Right lobe of liver (tissue), 4 donors: ENCODE measurements around the gene ANKRD53.

Experiments used
- CTCF ChIP-seq, 4 donors: fragments of 200-600 bp in 3 of 4; fragments of 450-650 bp in 1 of 4; IDR thresholded peaks; one replicate each; pipeline versions ENCODE4 v1.5.1 to v1.8.0; 2016 to 2022; ENCODE audit warnings: antibody characterized with exemption in 4 of 4, mild to moderate bottlenecking in 2 of 4
- POLR2A ChIP-seq: fragments of 450-650 bp; IDR thresholded peaks from one replicate; pipeline ENCODE4 v1.6.1; 2017; ENCODE audit warnings: antibody characterized with exemption, mild to moderate bottlenecking
- donor health status: DM: no; HTN: no; CAD: no.
- donor health status: DM: no; HTN: no; CAD: no.
- donor health status: DM: no; HTN: yes; CAD: no.

- no peak for TF ChIP-seq POLR2A
- TF ChIP-seq CTCF (IDR thresholded peaks at IDR 0.05), result no peak
Measured at GRCh38 chr2:70958759-70959158, 19.7 kb upstream of the ANKRD53 start.
